SU-DHL-6 (cell line): ENCODE results near the gene CPT1C.

ENCODE experiments used
- EZH2phosphoT487 ChIP-seq: fragments of 200-600 bp; sonication (generic), shearing (Covaris generic); conservative IDR thresholded peaks from 2 replicates; pipeline ENCODE4 v1.6.1; 2018; ENCODE audit warnings: mild to moderate bottlenecking, antibody characterized with exemption, low read length, moderate library complexity, mixed read lengths
- TF ChIP-seq, protein P1 (sequence below): fragments of 200-600 bp; sonication (generic); IDR thresholded peaks from one replicate; pipeline ENCODE4 v1.5.1; 2017; ENCODE audit warnings: antibody characterized with exemption, mild to moderate bottlenecking, low read length, moderate library complexity; ENCODE audit not compliant: insufficient read depth, poor library complexity, severe bottlenecking

DNA sequence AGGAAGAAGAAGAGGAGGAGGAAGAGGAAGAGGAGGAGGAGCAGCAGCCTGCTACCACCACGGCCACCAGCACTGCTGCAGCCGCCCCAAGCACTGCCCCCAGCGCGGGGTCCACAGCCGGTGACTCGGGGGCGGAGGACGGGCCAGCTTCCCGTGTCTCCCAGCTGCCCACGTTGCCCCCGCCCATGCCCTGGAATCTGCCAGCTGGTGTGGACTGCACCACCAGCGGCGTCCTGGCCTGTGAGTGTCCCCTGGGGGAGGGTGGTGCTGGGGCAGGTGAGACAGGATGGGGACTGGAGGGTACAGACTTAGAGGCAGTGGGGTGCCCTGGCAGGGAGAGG lies 37.5 kb upstream of the CPT1C start:
- TF ChIP-seq, protein P1, sequence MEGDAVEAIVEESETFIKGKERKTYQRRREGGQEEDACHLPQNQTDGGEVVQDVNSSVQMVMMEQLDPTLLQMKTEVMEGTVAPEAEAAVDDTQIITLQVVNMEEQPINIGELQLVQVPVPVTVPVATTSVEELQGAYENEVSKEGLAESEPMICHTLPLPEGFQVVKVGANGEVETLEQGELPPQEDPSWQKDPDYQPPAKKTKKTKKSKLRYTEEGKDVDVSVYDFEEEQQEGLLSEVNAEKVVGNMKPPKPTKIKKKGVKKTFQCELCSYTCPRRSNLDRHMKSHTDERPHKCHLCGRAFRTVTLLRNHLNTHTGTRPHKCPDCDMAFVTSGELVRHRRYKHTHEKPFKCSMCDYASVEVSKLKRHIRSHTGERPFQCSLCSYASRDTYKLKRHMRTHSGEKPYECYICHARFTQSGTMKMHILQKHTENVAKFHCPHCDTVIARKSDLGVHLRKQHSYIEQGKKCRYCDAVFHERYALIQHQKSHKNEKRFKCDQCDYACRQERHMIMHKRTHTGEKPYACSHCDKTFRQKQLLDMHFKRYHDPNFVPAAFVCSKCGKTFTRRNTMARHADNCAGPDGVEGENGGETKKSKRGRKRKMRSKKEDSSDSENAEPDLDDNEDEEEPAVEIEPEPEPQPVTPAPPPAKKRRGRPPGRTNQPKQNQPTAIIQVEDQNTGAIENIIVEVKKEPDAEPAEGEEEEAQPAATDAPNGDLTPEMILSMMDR: no peak
- TF ChIP-seq EZH2phosphoT487: no peak
